COR-L47 (cell line): ENCODE measurements around the gene CA5A.

Source experiments
- DNase-seq: peaks from one replicate; lab custom pipeline; 2025; lab: John Stamatoyannopoulos, UW

The CA5A gene

DNA sequence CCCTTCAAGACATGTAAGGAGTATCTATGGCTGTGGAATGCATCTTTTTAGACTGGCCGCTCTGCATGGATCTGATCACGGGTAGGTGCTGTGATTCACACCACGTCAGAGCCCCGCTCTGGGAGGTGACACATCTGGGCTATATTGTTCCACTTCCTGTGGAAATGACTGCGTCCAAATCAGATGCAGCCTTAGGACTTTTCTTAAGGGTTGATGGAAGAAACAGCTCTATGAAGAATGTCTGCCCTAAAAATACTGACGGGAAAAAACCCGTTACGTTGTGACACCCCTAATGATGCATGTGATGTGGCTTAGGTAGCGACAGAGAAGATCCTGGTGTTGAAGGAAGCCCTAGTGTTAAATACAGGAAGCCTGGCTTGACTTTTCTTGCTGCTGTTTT lies 27.1 kb upstream of the CA5A start:
- no peak for DNase-seq

DNA sequence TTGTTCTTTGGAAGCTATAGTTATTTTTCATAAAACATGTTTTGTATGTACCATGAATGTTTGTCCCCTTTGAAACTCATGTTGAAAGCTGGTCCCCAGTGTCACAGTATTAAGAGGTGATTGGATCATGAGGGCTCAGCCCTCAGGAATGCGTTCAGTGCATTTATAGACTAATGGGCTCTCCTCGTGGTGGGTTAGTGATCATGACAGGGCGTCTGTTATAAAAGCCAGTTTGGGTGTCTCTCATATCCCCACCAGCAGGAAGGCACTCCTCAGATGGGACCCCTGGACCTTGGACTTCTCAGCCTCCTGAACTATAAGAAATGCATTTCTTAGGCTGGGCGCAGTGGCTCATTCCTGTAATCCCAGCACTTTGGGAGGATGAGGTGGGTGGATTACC lies 25.3 kb upstream of the CA5A start:
- no peak for DNase-seq

DNA sequence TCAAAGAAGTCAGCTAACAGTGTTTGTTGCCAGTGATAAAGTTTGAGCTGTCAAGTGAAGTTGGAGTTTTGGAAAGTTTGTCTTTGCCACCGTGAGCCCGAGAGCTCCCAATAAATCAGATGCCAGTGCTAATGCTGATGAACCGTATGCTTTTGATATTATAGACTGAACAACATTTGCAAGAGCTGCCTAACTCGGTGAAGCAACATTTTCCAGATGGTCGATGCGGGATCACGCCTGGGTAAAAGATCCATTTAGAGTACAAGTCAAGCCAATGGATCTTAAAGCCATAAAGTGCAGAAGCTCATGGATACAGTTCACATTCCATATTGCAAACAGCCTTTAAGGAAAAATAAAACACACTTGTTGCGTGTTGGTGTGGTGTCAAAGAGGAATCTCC lies 24.5 kb upstream of the CA5A start:
- no peak for DNase-seq

DNA sequence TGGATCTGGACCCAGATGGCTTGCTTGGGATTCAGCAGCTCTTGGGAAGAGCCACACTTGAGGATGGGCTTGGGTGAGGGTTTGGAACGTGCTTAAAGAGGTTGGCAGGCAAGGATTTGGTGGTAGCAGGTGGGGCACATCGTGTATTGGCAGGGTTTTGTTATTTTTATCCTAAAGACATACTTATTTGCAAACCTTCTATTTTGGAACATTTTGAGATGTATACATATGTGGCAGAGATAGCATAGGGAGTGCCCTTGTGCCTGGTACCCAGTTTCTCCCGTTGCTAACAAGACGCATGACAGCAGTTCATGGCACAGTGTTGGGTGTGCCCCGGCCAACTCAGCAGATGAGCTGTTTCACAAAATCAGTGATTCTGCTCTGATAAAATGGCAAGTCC lies 24.0 kb upstream of the CA5A start:
- no peak for DNase-seq

DNA sequence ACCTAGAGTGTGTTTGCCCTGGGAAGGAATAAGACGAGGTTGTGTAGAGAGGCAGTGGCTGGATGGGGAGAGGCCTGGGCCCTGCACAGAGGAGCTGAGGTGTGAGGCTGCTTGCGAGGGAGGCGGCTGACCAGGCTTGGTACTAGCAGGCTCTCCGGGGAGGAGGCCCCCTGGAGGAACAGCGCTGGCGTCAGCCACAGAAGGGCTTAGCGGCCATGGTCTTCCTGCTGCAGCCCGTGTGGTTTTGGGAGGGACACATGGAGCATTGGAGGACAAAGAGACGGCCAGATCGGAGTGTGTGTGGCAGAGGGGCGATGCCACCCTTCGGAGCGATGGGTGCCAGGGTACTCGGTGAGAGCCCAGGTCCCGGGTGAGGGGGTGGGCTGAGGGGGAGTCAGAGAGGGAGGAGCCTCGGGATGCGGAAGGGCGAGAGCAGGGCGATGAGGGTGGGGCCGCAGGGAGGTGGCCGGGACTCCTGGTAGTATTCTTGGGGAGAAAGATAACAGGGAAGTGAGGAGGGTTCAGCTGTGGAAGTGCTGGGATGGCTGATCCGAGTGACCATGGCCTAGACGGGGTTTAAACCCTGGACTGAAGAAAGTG lies 23.2 kb upstream of the CA5A start:
- no peak for DNase-seq

DNA sequence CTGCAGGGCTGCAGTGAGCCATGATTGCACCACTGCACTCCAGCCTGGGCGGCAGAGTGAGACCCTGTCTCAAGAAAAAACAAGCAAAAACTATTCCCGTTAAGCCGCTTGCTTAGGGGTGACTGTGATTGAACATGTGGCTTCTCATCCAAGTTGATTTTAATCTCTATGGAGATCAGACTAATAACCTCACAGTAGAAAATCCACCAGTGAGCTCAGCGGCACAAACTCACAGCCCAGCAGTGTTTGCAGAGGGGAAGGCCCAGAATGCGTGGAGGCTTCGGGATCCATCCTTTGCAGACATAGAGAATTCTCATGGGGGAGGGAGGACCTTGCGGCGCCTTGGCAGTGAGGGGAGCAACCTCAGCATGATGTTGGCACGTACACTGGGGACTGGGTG lies 22.3 kb upstream of the CA5A start:
- DNase-seq = no peak

DNA sequence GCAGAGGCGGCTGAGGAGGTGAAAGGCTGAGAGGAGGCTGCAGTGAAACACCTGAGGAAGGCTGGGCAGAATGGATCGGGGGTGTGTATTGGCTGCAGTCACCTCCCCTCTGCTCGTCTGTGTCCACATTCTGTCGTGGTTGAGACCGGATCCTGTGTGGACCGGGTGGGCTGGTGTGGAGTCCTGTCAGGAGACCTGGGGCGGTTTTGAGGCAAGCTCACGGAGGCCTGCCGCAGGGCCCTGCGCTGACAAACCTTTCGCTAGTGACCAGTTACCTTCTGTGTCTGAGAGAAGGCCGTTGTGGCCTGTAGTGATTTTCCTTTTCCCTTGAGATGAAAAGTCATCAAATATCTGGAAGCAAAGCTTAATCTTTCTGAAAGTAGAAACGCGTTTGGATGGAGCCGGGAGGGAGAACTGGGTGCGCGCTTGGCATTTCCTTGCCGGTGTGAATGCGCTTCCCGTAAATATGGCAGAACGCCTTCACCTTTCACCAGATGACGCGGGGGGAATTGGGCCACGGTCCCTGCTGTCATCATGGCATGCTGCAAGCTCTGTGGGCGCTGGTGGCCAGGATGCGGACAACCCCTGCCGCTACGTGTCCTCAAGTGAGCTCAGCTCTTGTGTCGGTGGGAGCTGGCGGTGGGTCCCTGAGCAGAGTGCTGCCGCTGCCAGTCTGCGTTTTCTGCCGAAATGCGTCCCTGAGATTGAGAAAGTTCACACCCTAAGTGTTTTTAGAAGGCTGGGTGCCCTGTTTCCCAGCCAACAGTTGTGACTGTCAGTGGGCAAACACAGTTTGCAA lies 21.2 kb upstream of the CA5A start:
- DNase-seq = no peak

DNA sequence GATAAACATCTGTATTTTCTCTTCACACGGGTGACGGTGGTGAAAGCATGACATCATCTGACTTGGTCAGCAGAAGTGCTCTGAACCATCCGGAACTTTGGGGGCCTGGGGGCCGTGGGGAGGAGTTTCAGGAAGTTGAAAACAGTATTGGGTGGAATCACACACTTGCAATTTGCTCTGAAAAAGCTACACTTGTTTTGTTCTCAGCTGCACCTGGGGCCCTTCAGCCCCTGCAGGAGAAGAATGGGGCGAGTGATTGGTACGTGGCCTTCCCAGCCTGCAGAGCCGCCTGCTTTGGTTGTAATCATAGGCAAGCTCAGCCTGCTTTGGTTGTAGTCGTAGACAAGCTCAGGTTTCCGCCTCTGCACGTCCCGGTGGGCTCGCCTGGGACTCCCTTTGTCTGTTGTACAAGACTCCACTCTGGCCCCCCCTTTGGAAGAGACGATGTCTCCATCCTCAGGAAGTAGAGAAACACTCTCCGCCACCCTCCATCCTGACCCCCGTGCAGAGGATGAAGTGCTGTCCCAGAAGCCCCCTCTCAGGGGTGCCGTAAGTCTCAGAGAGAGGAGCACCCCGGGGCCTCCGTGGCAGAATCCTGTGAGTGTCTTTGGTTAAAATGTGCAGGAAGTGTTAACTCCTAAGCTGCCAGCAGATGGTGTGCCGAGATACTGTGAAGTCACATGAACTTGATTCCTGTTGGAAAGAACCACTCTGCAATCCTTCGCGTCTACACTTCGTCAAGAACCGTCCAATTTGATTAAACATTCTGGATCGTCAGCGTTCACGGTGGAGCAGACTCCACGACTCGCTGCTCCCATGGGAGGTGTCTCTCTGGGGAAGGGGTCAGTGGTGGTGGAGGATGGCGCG lies 20.3 kb upstream of the CA5A start:
- DNase-seq = peak; percentile 20

DNA sequence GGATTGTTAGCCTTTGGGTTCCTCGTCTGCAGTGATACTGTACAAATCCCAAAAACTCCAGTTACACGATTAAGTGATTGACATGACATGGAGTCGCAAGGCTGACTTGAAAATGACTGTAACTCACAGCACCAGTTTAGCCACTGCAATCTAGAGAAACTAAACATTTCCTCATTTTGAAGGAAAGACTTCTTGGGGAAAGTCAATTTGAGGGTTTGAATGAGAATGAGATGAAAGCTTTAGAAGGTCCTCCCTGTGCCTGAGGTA lies 19.7 kb upstream of the CA5A start:
- DNase-seq = no peak

DNA sequence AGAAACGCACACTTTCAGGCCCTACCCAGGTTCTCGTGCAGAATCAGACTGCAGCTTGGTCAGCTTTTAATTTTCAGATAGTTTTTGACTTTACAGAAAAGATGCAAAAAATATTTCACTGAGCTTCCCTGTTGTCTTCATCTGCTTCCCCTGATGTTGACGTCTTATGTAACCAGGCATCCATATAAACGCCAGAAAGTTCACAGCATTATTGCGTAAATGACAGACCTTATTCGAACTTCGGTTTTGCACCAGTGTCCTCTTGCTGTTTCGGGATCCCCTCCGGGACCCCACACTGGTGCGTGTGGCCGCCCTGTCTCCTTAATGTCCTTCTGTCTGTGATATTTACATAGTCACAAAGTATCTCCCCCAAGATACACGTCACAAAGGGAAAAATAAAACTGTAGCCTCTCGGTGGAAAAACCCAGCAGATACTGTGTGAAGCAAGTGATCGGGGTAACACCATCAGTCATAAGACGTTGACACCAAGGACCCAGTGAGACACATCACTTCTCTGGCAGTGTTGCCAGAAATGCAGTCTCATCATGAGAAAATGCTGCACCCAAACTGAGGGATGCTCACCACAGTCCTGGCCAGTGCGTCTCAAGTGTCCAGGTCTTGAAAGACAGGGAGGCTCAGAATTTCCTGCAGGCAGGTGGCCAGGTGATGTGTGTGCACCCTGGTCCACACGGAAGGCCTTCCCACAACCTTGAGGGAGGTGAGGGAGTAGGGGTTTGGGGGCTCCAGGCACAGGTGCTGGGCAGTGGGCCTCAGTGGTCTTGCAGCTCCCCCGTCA lies 19.2 kb upstream of the CA5A start:
- no peak for DNase-seq

DNA sequence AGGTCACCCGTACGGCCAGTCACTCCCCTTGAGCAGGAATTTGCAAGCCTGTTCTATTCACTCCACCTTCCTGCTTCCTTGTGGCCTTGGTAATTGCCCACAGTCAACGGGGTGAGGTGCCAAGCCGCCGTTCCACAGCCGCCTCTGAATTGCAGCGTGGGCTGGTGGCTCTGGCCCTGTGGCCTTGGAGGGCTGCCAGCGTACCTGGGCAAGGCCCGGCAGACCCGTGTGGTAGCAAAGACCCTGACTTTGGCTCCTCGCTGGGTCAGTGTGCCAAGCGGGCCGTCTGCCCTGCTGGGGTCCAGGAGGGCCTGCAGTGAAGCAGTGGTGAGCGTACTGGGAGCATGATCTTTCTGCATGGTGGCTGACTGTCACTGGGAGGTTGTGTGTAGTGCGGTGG lies 18.5 kb upstream of the CA5A start:
- DNase-seq = no peak

DNA sequence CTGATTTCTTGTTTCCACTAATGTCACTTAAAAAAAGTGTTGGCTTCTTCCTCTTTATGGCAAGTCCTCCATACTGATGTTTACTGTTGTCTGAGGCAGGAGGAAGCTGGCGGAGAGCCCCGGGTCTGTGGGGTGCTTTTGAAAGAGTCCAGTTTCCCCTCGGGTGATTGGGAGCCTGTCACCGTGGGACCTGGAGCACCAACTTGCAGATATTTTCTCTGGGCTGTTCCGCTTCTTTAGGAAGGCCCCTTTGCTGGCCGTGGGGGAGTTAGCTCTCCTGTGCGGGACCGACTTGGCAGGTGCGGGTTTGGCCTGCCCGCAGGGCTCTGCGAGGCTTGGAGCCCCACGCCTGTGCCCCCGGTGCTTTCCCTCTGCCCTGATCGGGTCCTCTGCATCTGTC lies 18.0 kb upstream of the CA5A start:
- DNase-seq = no peak

DNA sequence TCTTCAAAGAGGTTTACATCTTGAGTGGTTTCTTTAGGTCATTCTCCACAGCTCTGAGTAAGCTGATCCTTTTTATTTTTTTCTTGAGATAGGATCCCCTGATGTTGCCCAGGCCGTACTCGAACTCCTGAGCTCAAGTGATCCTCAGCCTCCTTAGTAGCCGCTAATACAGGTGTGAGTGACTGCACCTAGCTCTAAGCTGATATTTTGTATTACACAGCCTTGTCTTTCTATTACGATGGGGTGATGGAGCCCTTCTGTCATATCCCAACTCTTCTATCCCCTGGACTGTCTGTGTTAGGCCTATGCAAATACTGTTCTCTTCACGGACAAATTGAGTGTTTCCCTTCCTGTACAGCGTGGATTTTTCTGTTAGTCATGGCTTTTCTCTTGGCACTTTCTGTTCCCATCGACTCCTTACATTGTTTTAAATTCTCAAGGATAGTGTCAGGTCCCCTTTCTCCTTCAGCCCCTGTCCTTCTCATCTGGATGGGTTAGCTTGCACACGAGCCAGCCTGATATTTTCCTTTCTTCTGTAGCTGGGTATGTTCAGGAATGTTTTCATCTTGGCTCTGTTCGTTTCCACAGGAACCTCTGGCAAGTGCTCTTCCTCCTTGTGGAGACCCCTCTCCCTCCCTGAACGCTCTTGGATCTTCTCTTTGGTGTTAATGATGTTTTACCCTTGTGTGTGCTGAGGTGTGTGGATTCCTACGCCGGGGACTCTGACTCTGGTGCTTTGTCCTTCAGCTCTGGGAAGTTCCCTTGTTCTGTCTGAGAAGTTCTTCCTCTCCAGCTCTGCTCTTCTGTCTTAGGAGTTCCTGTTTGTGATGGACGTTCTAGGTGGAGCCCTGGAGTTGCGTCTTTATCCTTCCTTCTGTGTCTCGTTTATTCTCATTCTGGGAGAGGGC lies 17.2 kb upstream of the CA5A start:
- DNase-seq = no peak

DNA sequence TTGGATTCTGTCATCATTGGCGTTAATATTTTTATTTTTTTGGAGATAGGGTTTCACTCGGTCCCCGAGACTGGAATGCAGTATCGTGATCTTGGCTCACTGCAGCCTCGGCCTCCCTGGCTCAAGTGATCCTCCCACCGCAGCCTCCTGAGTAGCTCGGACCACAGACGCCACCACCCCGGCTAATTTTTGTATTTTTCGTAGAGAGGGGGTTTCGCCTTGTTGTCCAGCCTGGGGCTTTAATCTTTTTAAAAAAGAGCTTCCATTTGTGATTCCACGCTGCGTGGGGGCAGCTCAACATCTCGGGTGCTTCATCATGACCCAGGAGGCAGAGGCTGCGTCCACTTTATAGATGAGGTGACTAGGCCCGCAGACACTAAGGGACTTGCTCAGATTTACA lies 16.4 kb upstream of the CA5A start:
- no peak for DNase-seq

DNA sequence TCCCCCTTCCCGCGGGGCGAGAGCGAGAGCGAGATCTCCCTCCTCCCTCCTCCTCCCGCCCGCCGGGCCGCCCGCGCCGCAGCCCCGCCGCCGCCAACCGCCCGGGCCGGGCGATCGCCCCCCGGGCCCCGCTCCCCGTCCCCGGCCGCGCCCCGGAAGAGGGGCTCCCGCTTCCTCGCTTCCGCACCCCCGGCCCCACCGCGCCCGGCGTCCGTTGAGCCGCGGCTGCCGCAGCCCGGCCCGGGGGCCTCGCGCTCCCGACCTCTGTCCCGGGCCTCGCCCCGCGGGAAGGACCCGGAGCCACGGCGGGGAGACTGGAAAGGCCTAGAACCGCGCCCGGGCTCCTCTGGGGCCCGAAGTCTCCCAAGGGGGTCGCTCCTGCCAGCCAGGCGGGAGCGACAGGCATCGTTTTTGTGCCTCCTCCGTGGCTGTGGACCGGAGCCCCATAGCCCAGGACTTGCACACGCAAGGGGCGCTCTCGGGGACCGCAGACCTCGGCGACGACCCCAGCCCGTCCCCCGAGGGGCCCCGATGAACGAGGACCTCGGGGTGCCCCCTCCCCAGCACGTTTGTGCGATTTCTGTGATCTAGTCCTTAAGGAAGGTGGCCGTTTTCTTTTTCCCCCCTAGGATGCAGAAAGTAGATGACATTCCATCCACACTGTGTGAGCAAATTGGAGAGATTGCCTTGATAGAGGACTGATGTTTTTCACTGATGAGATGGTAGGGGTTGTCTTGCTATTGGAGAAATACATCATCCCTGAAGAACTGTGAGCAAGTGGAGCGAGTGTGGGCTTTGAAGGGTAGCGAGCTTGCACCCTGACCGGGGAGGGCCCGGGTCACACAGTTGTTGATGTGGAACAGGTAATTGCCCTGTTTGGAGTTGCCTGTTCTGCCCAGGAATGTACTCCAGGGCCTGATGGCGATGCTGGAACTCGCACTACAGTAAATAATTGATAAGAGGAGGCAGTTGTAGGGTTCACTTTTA lies 15.5 kb upstream of the CA5A start:
- no peak for DNase-seq

DNA sequence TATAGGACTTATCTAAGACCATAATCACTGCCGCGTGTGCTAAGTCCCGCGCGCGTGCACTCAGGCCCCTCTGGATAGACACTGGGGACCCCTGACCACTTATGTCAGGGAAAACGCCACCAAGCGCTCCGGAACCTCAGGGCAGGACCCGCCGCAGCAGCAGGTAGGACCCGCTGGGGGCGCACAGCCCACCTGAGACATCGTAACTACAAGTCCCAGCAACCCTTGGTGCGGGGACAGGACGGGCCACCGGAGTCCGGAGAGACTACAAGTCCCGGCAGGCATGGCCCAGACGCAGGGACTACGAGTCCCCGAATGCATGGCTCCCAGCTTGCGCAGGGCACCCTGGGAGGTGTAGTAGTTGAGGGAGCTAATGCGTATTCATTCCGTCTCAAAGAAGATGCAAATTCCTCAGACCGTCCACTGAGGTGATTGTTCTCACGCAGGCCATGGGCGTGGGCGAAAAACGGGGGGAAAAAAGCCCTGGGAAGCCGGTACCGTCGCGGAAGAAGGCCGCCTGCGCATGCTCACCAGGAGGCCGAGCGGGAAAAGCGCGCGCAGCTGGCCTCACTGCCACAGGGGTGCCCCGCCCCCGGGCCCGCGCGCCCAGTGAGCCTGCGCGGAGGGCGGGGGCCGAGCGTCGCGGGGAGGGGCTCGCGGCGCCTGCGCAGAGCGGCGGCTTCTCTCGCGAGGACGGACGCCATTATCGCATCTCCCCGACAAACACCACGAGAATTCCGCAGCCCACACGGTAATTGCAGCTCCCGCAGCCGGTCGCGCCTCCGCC lies 14.6 kb upstream of the CA5A start, which contains the start of gene BANP:
Gene BANP, plus strand, starts transcription at position 670 of the 787 bp plus-strand sequence. CDS start 23,682 bp downstream, outside the sequence.
- DNase-seq = peak; percentile 99

DNA sequence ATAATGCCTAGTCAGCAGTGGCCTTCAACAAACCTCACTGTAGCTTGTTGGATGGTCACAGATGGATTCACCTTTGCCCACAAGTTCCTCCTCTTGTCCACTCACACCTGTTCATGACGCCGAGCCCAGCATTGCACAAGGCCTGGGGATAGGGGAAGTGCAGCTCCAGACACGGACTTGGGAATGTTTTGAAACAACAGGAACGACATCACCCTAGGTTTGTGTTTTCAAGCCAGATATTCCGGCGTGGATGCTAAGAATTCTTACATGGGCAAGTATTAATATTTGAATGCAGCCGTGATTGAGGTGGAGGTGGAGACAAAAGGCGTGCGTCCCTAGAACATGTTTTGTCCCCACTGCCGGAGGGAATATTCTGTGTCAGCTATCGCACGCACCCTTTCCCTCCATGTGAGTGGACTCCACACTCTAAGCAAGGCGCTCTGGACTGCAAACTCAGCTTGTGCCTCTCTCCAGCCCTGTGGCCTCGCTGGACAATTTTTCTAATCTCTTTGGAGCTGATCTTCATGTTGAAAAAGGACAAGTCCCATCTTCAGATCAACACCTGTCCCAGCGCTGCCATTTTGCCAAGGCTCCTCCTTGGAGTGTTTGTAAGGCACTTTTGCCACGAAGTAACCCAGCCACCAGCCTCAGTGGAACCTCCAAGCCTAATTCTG lies 12.9 kb upstream of the CA5A start:
- no peak for DNase-seq

DNA sequence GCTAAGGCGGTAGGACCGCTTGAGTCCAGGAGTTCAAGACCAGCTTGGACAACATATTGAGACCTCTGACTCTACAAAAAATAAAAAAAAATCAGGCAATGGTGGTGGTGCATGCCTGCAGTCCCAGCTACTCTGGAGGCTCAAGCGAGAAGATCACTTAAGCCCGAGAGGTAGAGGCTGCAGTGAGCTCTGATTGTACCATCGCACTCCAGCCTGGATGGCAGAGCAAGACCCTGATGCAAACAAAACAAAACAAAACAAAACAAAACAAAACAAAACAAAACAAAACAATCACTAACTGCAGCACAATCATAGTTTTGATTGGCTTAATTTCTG lies 12.4 kb upstream of the CA5A start:
- DNase-seq = no peak

DNA sequence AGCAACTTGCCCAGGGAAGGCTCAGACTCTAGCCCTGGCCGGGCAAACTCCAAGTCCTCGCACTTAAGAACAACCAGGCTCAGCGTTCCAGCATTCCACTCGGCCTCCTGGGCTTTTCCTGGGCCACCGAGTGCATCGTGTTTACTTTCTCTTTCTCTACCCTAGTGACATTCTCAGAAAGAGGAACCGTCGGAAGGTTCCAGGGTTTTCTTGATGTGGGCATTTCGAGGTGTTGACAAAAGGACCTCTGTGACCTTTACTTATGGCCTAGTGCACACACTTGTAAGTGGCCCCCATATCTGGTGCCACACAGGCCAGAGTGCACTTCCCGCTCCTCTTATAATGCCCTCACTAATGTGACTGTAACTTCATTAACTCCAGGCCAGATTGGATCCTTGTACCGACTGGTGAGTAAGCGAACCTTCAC lies 11.8 kb upstream of the CA5A start:
- no peak for DNase-seq
